GM18499 (cell line): ENCODE measurements around the gene YIPF3.

ENCODE experiments used
- ATAC-seq: cut with Tn5 transposase; IDR thresholded peaks from one replicate; pipeline ENCODE4 v1.9.1; 2021; ENCODE audit warnings: moderate number of reproducible peaks; ENCODE audit not compliant: insufficient read depth, unreplicated experiment

The YIPF3 gene

DNA sequence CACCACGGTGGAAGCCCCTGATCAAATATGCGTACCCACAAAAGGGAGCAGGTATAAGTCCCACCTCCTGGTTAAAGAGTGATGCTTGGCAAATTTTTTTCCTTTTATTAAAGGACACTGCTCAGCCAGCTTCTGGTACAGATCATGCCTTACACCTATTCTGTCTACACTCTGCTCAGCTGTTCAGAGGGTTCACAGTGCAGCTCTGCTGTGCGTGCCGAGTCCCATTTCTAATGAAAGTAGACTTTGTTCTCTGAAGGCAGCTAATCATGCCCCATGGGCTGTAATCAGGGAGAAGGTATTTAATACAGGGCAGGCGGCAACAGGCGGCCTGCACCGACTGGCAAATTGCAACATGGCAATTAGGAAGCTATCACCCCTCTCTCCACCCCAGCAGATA is 22.9 kb downstream of the YIPF3 start:
- ATAC-seq, result no peak

DNA sequence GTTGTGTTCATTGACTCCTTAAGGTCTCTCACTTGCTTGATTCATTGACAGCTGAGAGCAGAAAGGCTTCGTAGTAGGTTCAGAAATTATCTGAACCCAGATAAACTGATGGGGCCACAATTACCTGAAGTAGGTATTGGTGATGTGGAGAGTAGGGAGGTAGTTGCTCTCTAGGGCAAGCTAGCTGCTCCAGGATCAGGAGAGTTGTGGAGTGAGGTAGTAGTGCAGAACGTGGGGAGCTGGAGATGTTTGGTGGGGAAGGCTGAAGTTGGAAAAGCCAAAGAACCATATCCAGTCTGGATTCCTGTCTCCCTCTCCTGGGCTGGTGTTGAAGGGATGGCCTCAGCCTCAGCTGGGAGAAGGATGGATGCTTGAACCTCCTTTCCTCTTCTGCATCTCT is 23.5 kb downstream of the YIPF3 start:
- ATAC-seq, result no peak

- no peak for ATAC-seq
Observed at GRCh38 chr6:43492673-43493072, 24.1 kb downstream of the YIPF3 start.

DNA sequence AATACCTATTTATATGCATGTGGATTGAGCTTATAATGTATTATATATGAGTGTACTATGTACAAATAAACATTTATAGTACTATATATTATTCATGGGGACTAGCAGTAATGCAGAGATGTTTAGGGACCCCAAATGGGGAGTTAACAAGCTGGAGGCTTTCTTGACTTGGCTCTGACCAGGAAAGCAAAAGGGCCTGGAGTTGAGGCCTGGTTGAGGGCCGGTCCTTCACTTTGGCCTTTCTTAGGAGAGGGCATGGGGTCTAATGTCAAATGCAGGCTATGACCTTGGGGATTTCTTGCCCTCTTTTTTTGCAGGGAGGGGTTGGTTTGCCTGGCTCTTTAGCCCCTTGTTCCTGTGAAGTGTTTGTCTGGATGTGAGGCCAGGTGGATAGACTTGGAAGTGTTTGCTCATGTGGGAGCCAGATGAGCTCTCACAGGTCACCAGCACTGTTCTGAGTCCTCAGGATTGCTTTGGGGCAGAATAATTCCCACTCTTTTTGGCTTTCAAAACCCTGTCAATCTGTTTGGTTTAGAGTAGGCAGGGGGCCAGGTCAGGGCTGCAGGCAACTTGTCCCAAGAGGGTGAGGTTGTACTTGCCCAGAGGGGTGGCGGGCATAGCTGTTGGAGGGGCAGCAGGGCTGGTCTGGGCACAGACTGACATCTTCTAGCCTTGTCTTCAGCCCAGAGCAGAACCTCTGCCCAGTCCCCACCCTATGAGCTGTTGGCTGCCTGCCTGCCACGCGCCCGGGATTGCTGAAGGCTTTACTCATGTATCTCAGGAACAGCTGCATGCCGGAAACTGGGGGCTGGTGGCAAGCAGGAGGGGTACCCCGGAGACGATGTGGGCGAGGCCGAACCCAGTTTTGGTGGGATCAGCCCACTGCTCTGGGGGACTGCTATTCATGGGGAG is 24.7 kb downstream of the YIPF3 start:
- no peak for ATAC-seq

- no peak for ATAC-seq
Observed at GRCh38 chr6:43490523-43490939, 26.2 kb downstream of the YIPF3 start.

- no peak for ATAC-seq
Observed at GRCh38 chr6:43489277-43490072, 27.3 kb downstream of the YIPF3 start.

- ATAC-seq, result no peak
Observed at GRCh38 chr6:43488667-43489276, 28.0 kb downstream of the YIPF3 start.

DNA sequence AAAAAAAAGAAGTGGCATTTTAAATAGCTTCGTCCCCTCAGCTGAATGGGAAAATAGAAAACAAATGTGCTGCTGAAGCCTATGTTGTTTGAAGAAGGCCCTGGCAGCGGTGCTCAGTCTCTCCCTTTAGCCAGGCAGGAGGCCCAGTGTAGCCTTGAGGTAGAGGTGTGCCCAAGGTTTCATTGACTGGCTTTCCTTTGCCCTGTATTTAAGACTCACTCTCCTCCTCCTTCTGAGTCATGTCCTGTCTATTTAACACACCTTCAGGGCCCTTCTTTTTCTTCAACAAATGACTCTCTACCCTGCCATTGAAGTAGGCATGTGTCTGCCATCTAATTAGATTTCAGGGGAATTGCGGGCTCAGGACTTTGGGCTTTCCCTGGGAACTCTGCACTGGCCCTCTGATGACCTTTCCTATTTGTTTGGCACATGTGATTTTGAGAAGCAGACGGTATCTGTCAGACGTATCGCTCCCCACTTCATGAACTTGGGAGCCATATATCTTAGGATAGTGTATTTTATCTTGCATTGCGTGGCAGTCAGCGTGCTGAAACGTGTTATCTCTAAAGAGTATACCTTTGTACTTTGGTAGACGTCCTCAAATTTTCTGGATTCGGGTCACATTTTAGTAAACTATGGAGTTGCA is 35.0 kb downstream of the YIPF3 start:
- no peak for ATAC-seq

DNA sequence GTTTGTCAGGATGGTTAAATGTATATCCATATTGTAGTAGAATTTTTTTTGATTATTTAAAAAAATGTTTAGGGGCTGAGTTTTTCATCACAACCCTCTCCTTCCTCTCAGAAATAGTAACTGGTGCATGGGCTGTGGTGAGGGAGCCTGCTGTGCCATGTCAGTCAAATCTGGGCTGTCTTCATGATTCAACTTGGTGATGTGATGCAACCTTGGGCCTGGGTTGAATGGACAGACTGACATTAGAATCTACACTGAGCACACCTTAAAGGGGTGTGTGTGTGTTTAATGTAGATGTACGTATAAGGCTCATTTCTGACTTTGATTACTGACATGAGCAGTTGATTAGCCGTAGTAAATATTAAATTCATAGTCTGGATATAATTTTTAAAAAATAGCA is 35.7 kb downstream of the YIPF3 start:
- no peak for ATAC-seq

- no peak for ATAC-seq
Observed at GRCh38 chr6:43478008-43478372, 38.7 kb downstream of the YIPF3 start.

GRCh38 chr6:43477235-43478007 is 39.3 kb downstream of the YIPF3 start, which contains the start of gene TJAP1:
Gene TJAP1 (plus strand): TSS chr6:43477570. CDS start chr6:43499002, 21,432 bp downstream.
- ATAC-seq, result peak; percentile 52

- ATAC-seq, result no peak
Observed at GRCh38 chr6:43476746-43477145, 40.0 kb downstream of the YIPF3 start.

- no peak for ATAC-seq
Observed at GRCh38 chr6:43475516-43475915, 41.2 kb downstream of the YIPF3 start.

DNA sequence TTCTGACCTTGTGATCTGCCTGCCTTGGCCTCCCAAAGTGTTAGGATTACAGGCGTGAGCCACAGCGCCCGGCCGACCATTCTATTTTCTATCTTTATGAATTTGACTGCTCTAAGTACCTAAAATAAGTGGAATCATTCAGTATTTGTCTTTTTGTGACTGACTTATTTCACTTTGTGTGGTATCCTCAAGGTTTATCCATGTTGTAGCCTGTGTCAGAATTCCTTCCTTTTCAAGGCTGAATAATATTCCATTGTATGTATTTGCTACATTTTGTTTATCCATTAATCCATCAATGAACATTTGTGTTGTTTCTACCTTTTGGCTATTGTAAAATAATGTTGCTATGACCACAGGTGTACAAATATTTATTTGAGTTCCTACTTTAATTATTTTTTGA is 44.2 kb downstream of the YIPF3 start:
- no peak for ATAC-seq

- no peak for ATAC-seq
Observed at GRCh38 chr6:43471399-43471798, 45.3 kb downstream of the YIPF3 start.

- no peak for ATAC-seq
Observed at GRCh38 chr6:43469947-43470346, 46.8 kb downstream of the YIPF3 start.

- no peak for ATAC-seq
Observed at GRCh38 chr6:43468748-43469681, 47.7 kb downstream of the YIPF3 start.

DNA sequence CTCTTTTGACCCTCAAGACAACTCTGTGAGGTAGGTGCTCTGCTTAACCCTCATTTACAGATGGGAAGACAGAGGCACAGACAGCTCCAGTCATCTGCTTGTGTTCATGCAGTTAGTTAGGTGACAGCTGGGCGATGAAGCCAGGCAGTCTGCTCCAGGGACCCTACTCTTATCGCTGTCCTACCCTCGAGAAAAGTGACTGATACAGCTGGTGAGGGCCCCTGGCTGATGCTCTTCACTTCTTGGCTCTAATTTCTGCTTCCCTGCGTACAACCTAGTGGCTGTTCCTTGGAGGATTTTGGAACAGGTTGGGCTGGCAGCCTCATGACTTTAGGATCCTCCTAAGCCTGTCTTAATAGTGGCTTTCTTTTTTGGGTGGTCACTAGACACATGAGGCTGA is 48.5 kb downstream of the YIPF3 start:
- no peak for ATAC-seq

DNA sequence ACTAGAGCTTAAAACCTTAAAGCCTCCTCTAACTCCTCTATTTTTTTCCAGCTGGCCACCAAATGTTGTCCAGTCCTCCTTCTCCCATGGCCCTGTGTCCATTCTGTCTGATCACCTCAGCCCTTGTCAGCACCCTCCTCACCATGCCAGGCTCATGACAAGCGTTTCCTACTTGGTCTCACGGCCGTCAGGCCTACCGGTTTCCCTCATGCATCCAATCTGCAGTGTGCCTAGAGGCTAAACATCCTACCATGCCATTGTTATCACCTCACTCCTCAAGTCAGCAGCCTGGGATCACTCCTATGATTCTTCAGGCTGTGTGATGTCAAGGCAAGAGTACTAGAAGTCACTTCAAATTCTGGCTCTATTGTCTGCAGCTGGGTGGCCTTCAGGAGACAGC is 49.0 kb downstream of the YIPF3 start:
- ATAC-seq, result no peak
